ENCODE measurements around the gene NAV1. TPM values are rescaled to one million over a fixed set of nuclear protein-coding genes. Genes with fewer than 3 reads are reported as not detected.

NAV1 gene
- polyA plus RNA-seq, 1 donor (not counting 4 experiments of a cell fraction or from before 2014, with no cell fraction given): 13.2 TPM

DNA sequence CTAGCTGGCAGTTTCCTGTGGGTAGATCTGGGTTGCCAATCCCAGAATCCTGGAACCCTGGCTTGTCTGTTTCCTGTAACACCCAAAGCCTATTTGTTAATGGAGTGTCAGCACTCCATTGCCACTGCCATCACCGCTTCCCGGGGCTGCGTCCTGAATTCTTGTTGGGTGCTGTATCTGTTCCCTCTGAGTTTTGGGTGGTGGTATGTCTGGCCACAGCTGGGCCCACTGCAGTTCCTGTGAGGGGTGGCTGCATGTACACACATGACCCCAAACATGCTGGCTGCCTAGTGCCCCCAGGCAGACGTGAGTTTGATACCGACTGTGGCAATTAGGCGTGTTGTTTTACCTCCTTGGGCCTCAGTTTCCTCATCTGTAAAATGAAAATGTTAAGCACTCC is 29.3 kb downstream of the NAV1 start:
- H3K79me2 ChIP-seq (ENCODE audit: control insufficient read depth, insufficient read depth, low read length): no peaks in the 10 kb centered on the region
- H3K4me3 ChIP-seq (ENCODE audit: control insufficient read depth in 2 of 3, extremely low read depth in 1 of 3, insufficient read depth in 2 of 3, low read depth in 1 of 3, low read length in 3 of 3): no peak overlapping the region
- no peaks in the 10 kb centered on the region for H3K9me1 ChIP-seq (ENCODE audit: control insufficient read depth, extremely low read depth, insufficient read depth, low read length)
- H3K4me2 ChIP-seq (ENCODE audit: control insufficient read depth, extremely low read depth, insufficient read depth, low read depth, low read length): no peak overlapping the region
- no peaks in the 10 kb centered on the region for H3K9me3 ChIP-seq (ENCODE audit: control insufficient read depth, low read depth, low read length)
- no peak for TF ChIP-seq CTCF (optimal IDR thresholded peaks at IDR 0.05 in 1 of 3, IDR thresholded peaks at IDR 0.05 in 1 of 3, conservative IDR thresholded peaks at IDR 0.05 in 1 of 3; ENCODE audit: extremely low read depth in 1 of 3, insufficient read depth in 2 of 3, low read length in 3 of 3)
- TF ChIP-seq EZH2 (IDR thresholded peaks at IDR 0.05; ENCODE audit: low read length): no peak
- dilution Hi-C loops (cut with MboI; ENCODE audit: extremely low pct_ligation_motif_present, low sequenced_read_pairs): loop anchor here (25.0 kb wide), 2 partner anchors 119 to 219 kb away; no protein-coding TSS in a partner anchor
- H3K36me3 ChIP-seq (ENCODE audit: control insufficient read depth in 2 of 2, extremely low read depth in 1 of 2, insufficient read depth in 2 of 2, low read length in 2 of 2): no peaks in the 10 kb centered on the region
- no peak overlapping the region for H3K9ac ChIP-seq (ENCODE audit: control insufficient read depth, extremely low read depth, insufficient read depth, low read length)
- H2AFZ ChIP-seq (ENCODE audit: control insufficient read depth, low read length): no peak overlapping the region
- H3K27ac ChIP-seq (ENCODE audit: control insufficient read depth, insufficient read depth, low read length): no peak overlapping the region
- H4K20me1 ChIP-seq (ENCODE audit: control insufficient read depth, extremely low read depth, insufficient read depth, low read length): no peaks in the 10 kb centered on the region
- FAIRE-seq (no peak), DNase-seq (ENCODE audit: low read depth, low spot score) (no peak)
- H3K27me3 ChIP-seq (ENCODE audit: control insufficient read depth, extremely low read depth, insufficient read depth, low read length): peaks cover 16% of the 10 kb centered on the region
- H3K4me1 ChIP-seq (ENCODE audit: control insufficient read depth, extremely low read depth, insufficient read depth, low read length): no peaks in the 10 kb centered on the region

GRCh38 chr1:201568859-201569294 is 29.9 kb downstream of the NAV1 start:
- peaks cover 16% of the 10 kb centered on the region for H3K27me3 ChIP-seq (ENCODE audit: control insufficient read depth, extremely low read depth, insufficient read depth, low read length)
- no peaks in the 10 kb centered on the region for H3K79me2 ChIP-seq (ENCODE audit: control insufficient read depth, insufficient read depth, low read length)
- H3K9me1 ChIP-seq (ENCODE audit: control insufficient read depth, extremely low read depth, insufficient read depth, low read length): no peaks in the 10 kb centered on the region
- FAIRE-seq: no peak
- H2AFZ ChIP-seq (ENCODE audit: control insufficient read depth, low read length): no peak overlapping the region
- H3K4me2 ChIP-seq (ENCODE audit: control insufficient read depth, extremely low read depth, insufficient read depth, low read depth, low read length): no peak overlapping the region
- H4K20me1 ChIP-seq (ENCODE audit: control insufficient read depth, extremely low read depth, insufficient read depth, low read length): no peaks in the 10 kb centered on the region
- H3K4me3 ChIP-seq (ENCODE audit: control insufficient read depth in 2 of 3, extremely low read depth in 1 of 3, insufficient read depth in 2 of 3, low read depth in 1 of 3, low read length in 3 of 3): no peak overlapping the region
- H3K9me3 ChIP-seq (ENCODE audit: control insufficient read depth, low read depth, low read length): no peaks in the 10 kb centered on the region
- no peaks in the 10 kb centered on the region for H3K4me1 ChIP-seq (ENCODE audit: control insufficient read depth, extremely low read depth, insufficient read depth, low read length)
- dilution Hi-C loops (cut with MboI; ENCODE audit: extremely low pct_ligation_motif_present, low sequenced_read_pairs): loop anchor here (25.0 kb wide), 2 partner anchors 118 to 218 kb away; no protein-coding TSS in a partner anchor
- no peak for TF ChIP-seq CTCF (optimal IDR thresholded peaks at IDR 0.05 in 1 of 3, IDR thresholded peaks at IDR 0.05 in 1 of 3, conservative IDR thresholded peaks at IDR 0.05 in 1 of 3; ENCODE audit: extremely low read depth in 1 of 3, insufficient read depth in 2 of 3, low read length in 3 of 3)
- no peak for TF ChIP-seq EZH2 (IDR thresholded peaks at IDR 0.05; ENCODE audit: low read length)
- H3K27ac ChIP-seq (ENCODE audit: control insufficient read depth, insufficient read depth, low read length): no peak overlapping the region
- no peak for DNase-seq (ENCODE audit: low read depth, low spot score)
- H3K9ac ChIP-seq (ENCODE audit: control insufficient read depth, extremely low read depth, insufficient read depth, low read length): no peak overlapping the region
- no peaks in the 10 kb centered on the region for H3K36me3 ChIP-seq (ENCODE audit: control insufficient read depth in 2 of 2, extremely low read depth in 1 of 2, insufficient read depth in 2 of 2, low read length in 2 of 2)
